ENCODE results near the gene LDLRAP1. TPM values are rescaled to one million over a fixed set of nuclear protein-coding genes. Genes with fewer than 3 reads are reported as not detected.

LDLRAP1 gene
- total RNA-seq, 1 experiment from 2014 or later, result 16.3 TPM

GRCh38 chr1:25503551-25504426 is 39.6 kb upstream of the LDLRAP1 start:
- H3K9me3 Mint-ChIP-seq, result no peaks in the 10 kb centered on the region
- TF ChIP-seq CTCF (IDR thresholded peaks at IDR 0.05), result peak; percentile 21; the same call in 1 of the 2 replicates
- TF ChIP-seq NR1H2 (CRISPR knock-in tag; IDR thresholded peaks at IDR 0.05), result no peak
- peak; percentile 83 for DNase-seq (ENCODE audit: low spot score)
- H3K27ac Mint-ChIP-seq, result peak overlapping the region; percentile 81
- peaks cover 46% of the 10 kb centered on the region for H3K4me1 Mint-ChIP-seq
- CTCF ChIA-PET, result interaction anchor here (0.5 to 7.0 kb wide), 19 partner anchors 9 to 447 kb away, joined by 3 to 175 read pairs (median 3); partner anchors contain the start of gene MACO1
- no peak overlapping the region for H3K4me3 Mint-ChIP-seq
- H3K36me3 Mint-ChIP-seq, result no peaks in the 10 kb centered on the region
- ATAC-seq, result peak; percentile 87
- POLR2A ChIA-PET, result interaction anchor here (1.0 kb wide), 1 partner anchor 25 kb away, joined by 3 read pairs; no protein-coding TSS in a partner anchor
- no peaks in the 10 kb centered on the region for H3K27me3 Mint-ChIP-seq (ENCODE audit: low read depth)

GRCh38 chr1:25504706-25505595 is 38.5 kb upstream of the LDLRAP1 start:
- ChIA-PET POLR2A (interaction anchor here (0.7 to 2.6 kb wide), 2 partner anchors 12 to 371 kb away, joined by 3 to 5 read pairs; partner anchors contain the start of gene PAQR7), CTCF (interaction anchor here (0.9 to 7.0 kb wide), 13 partner anchors 9 to 306 kb away, joined by 3 to 175 read pairs (median 4); partner anchors contain the start of gene MACO1)
- H3K27ac Mint-ChIP-seq, result 0 out of 2 replicates have a peak overlapping the region, but pooled peaks have one; percentile 23
- DNase-seq (ENCODE audit: low spot score) (no peak), ATAC-seq (no peak)
- no peak overlapping the region for H3K4me3 Mint-ChIP-seq
- H3K36me3 Mint-ChIP-seq, result no peaks in the 10 kb centered on the region
- H3K4me1 Mint-ChIP-seq, result peaks cover 46% of the 10 kb centered on the region
- no peaks in the 10 kb centered on the region for H3K9me3 Mint-ChIP-seq
- H3K27me3 Mint-ChIP-seq (ENCODE audit: low read depth), result no peaks in the 10 kb centered on the region
- TF ChIP-seq JUN (CRISPR knock-in tag; IDR thresholded peaks at IDR 0.05) (no peak), NR1H2 (CRISPR knock-in tag; IDR thresholded peaks at IDR 0.05) (no peak), GRHL2 (CRISPR knock-in tag; IDR thresholded peaks at IDR 0.05; ENCODE audit: insufficient replicate concordance, severe bottlenecking) (no peak), TP53 (CRISPR knock-in tag; IDR thresholded peaks at IDR 0.05) (no peak), ZNF425 (CRISPR knock-in tag; conservative IDR thresholded peaks at IDR 0.05) (no peak), FOXP1 (CRISPR knock-in tag; IDR thresholded peaks at IDR 0.05; ENCODE audit: borderline replicate concordance) (no peak), SP1 (CRISPR knock-in tag; conservative IDR thresholded peaks at IDR 0.05) (no peak), CDX4 (CRISPR knock-in tag; IDR thresholded peaks at IDR 0.05; ENCODE audit: borderline replicate concordance) (no peak), HMGXB4 (CRISPR knock-in tag; IDR thresholded peaks at IDR 0.05) (no peak), ZNF121 (CRISPR knock-in tag; IDR thresholded peaks at IDR 0.05) (no peak), MXD4 (CRISPR knock-in tag; IDR thresholded peaks at IDR 0.05; ENCODE audit: borderline replicate concordance) (no peak), ZNF532 (CRISPR knock-in tag; IDR thresholded peaks at IDR 0.05; ENCODE audit: borderline replicate concordance) (no peak), CREB1 (CRISPR knock-in tag; IDR thresholded peaks at IDR 0.05) (no peak), STAT6 (CRISPR knock-in tag; conservative IDR thresholded peaks at IDR 0.05; ENCODE audit: low read depth) (no peak), ATF3 (CRISPR knock-in tag; conservative IDR thresholded peaks at IDR 0.05) (no peak)

Measured in WTC11 (cell line).